GM19025 (cell line): ENCODE results near the gene RNU6-7.
A peak's percentile ranks its signal among the peaks of the same experiment; 100 is the strongest.

ENCODE experiments used
- ATAC-seq: cut with Tn5 transposase; IDR thresholded peaks from one replicate; pipeline ENCODE4 v1.9.1; 2021; ENCODE audit warnings: mild to moderate bottlenecking, low read depth, moderate library complexity; ENCODE audit not compliant: unreplicated experiment

The RNU6-7 gene

GRCh38 chr14:32201816-32202490 lies at the start of gene RNU6-7:
Gene RNU6-7 (plus strand): TSS chr14:32202045.
- ATAC-seq, result no peak

DNA sequence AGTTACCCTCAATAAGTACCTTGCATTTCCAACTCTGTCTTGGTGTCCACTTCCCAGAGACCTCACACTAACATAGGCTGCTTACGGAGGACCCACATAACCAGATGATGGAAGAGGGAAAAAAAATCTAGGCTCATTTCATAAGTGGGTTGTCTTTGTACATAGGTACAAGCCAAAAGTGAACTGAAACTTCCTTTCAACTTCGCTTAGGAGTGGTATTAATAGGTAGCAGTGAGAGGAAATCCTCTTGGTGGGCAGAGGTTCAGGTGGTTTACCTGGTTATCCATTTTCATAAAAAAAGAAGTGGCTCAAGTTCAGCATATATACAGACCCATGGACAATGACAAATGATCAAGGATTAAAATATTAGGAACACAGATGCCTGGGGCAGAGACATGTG lies 35.8 kb upstream of the RNU6-7 start:
- ATAC-seq, result no peak

DNA sequence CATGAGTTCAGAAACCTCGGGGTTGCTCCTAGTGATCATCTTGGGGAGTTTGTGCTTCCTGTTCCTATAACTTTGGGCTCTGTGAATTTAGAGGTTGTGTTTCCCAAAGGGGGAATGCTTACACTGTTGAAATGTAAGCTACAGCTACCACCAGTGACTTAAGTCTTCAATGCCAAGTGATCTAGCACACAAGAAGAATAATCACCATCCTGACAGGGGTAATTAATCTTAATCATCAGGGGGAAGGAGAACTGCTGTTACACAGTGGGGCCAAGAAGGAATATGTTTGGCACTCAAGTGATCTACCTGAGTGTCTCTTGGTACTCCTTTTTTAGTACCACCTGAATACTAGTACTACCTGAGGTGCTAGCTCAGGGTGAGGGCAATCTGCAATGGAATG lies 34.9 kb upstream of the RNU6-7 start:
- ATAC-seq, result no peak

DNA sequence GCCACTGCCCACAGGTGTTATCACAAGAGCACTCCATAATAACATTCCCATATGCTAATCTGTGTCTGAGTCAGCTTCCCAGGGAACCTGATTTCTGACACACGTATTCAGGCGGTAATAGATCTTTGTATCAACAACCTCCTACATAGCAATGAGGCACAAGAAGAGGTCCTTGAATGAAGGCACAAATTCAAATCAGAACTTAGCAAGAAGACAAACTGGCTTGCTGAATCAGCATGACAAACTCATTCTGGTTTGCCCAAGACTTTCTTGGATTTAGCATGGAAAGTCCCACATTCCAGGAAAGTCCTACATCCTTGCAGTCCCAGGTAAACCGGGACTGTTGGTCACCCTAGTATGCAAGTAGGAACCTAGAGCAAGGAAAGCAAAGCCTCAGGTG lies 33.9 kb upstream of the RNU6-7 start:
- no peak for ATAC-seq

DNA sequence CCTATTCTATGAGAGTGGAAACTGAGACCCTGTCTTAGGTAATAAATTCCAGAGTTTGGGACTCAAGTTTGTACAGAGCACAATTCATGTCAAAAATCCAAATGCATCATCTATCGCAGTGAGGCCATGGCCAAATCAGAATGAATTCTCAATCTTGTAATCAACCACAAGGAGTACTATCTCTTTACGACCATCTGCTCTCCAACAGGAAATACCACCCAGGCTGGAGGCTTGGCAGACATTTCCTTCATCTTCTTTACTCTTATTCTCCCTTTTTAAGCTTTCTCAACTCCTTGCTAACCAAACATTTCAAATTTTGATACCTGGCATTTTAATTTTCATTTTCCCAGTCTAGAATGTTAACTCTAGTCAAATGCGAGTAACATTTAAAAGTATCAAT lies 32.7 kb upstream of the RNU6-7 start:
- no peak for ATAC-seq

DNA sequence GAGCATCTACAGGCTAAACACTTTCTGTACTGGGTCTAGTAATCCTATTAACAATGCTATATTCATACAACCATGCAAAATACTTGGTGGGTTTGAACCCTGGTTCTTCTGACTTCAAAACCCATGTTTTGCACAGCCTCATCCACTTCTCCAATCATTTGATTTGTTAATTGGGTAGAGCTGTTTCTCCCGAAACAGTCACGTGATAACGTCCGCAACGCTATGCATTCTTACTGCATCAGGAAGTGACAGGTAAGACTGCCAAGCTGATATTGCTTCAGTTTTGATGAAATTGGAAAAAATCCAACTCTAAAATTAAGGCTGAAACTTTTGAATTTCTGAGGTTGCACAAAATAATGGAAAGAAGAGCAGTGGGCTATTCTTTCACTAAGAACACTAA lies 30.4 kb upstream of the RNU6-7 start:
- no peak for ATAC-seq

DNA sequence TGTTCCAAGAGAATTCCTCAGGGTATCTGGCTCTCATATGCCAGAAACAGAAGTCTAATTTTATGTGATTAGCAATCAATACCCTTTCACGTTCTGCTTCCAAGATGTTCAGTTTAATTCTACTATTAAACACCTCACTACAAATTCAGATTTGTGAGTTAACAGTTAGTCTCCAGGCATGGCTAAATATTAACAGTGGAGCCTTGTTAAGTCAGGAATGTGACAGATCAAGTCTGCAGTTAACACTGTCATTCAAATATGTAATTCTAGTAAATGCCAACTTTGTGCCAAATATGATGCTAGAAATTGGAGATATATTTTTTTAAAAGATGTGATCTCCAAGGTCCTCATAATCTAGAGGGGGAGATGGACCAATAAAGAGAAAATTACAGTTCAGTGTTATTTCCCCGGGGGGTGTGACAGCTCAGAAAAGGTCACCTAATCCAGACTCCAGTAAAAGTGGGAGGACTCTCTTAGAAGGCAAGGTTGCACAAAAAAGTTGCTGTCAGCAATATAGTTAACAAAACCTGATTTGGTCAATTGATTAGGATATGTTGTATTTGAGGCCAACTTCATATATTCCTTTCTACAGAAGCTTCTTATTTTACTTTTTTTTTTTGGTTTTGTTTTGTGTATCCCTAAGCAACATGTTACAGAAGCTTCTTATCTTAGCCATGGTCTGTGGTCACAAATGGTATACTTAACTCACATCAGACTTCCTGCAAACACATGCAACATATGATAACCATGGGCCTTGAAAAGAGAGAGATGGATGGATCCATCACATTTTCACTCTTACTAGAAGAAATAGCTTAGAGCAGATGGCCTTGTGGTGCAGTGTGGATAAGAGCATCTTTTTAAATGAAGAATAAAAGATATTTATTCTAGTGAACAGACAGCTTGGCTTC lies 18.4 kb upstream of the RNU6-7 start:
- no peak for ATAC-seq

DNA sequence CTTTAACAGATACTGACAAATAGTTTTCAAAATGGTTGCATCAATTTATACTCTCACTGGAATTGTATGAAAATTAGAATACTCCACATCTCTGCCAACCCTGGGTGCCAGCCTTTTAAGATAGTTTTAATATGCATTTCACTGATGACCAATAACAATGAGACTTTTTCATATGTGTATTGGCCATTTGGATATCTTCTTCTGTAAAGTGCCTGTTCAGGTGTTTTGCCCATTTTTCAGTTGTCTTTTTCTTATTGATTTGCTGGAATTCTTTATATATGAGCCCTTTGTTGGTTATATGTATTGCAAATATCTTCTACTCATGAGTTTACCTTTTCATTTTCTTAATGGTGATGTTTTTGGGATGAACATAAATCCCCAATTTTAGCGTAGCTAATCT lies 16.7 kb upstream of the RNU6-7 start:
- ATAC-seq, result no peak

DNA sequence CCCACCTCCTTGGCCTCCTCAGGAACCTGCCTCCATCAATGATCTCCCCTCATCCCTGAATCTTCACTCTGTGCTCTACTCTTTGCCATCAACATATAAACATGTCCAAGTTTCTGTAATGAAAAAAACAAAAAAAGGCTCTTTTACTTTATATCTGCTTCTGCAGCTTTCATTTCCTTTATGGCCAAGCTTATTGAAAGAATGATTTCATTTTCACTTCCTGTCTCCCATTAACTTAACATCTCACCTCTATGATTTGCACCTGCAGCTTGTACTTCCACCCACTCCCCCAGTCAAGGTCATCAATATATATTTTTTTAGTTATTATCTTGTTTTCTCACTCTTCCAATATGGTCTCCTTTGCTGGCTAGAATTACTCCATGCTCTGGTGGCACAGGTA lies 15.6 kb upstream of the RNU6-7 start:
- no peak for ATAC-seq

GRCh38 chr14:32189811-32190210 lies 12.0 kb upstream of the RNU6-7 start:
- ATAC-seq, result no peak

GRCh38 chr14:32190673-32191072 lies 11.2 kb upstream of the RNU6-7 start:
- ATAC-seq, result no peak

DNA sequence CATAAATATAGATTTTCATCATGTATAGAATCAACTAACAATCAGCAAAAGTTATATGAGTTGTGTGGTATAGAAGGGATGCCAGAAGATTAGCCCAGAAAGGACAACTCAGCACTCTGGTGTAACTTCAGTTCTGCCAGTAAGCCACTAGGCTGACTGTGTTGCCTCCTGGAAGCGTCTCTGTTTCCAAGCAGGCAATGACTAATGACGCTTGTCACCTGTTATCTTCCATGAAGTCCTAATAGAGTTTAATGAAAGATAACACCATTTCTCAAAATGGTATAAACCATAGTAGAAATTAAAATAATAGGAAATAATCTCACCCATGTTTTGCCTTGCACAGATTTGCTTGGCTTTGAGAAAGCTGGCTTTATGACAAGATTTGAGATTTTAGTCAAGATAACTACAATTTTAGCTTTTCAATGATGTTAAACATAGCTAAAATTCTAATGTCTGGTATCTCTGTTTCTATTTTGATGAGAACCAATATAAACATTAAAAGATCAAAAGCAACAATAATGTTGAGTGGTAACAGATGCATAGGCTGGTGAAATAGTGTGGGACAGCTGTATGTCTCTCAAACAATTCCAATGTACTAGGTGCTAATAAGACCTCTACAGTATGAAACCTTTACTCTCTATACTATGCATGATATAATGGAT lies 9.0 kb upstream of the RNU6-7 start:
- no peak for ATAC-seq

GRCh38 chr14:32193532-32193931 lies 8.3 kb upstream of the RNU6-7 start:
- no peak for ATAC-seq

DNA sequence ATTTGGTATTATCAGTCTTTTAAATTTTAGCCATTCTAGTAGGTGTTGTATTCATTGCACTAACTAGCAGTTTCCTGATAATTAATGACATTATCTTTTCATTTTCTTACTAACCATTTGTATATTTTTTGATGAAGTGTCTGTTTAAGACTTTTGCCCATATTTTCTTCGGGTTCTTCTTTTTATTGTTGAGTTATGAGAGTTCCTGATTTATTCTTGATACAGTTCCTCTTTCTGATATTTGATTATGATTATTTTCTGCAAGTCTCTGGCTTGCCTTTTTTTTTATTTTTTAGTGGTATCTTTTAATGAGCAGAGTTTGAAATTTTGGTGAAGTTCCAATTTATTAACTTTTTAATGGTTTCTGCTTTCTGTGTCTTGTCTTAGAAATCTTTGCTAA lies 6.2 kb upstream of the RNU6-7 start:
- ATAC-seq, result no peak

DNA sequence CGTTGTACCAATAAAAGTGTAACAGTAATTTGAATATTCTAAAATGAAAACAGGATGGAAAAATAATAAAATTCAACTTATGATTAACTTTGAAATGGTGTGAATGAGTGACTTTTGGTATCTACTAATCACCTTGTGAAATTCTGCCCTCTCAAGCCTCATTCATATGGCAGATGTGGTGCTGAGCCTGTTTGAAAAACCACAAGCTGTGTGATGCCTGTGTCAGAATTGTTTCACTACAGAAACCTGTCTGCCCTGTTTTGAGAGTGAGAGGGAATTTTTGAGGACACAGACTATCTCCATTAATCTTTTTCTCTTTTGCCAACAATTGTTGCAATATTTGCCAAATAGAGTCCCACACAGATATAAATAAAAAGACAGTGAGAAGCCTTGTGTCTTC lies 3.9 kb upstream of the RNU6-7 start:
- ATAC-seq, result peak; percentile 39

GRCh38 chr14:32200368-32201192 lies 1.3 kb upstream of the RNU6-7 start:
- ATAC-seq, result peak; percentile 0

DNA sequence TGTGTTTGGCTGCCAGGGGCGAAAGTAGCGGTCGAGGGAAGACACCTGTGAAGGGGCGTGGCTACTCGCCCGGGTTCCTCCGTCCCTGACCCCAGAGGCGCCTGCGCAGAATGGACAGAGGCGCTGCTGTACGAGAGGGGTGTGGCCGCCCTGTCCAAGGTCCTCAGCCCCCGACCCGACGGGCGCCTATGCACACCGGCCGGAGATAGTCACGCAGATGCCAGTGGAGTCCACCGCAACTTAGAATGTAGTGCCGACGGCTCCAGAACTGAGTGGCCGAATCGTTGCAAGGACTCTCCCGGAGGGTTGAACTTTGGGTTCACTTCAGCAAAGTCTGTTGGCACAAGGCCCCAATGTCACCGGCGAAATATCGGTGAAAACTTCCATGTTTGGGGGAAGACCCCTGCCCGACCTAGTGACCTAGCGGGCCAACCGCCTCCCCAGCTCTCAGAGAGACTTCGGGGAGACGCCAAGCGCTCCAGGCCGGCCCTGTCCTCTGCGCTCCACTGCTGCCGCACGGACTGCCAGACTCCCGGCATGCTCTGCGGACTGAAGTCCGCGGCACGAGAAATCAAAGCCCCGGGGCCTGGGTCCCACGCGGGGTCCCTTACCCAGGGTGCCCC lies 541 bp upstream of the RNU6-7 start:
- ATAC-seq, result peak; percentile 49

DNA sequence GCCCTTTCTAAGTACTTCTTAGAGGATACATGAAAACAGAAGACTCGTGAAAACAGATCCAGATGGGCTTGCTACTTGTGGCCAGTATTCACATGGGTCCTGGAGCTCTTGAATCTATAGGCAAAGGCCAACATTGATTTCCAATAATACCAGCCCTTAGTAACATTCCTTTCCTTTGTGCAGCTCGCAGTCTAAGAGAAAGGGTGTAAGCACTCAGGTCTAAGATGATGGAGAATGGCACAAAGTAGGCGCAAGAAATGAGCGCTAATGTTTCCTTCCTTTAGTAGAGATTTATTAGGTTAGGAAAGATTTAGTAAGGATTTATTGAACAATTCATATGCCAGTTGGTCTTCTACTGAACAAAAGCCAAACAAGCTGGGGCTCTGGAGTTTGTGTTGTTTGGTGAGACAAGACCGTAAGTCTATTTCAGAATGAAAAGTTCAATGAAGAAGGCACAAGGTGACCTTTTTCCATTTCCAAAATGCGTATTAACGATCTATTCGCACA lies 699 bp downstream of the RNU6-7 start:
- no peak for ATAC-seq

DNA sequence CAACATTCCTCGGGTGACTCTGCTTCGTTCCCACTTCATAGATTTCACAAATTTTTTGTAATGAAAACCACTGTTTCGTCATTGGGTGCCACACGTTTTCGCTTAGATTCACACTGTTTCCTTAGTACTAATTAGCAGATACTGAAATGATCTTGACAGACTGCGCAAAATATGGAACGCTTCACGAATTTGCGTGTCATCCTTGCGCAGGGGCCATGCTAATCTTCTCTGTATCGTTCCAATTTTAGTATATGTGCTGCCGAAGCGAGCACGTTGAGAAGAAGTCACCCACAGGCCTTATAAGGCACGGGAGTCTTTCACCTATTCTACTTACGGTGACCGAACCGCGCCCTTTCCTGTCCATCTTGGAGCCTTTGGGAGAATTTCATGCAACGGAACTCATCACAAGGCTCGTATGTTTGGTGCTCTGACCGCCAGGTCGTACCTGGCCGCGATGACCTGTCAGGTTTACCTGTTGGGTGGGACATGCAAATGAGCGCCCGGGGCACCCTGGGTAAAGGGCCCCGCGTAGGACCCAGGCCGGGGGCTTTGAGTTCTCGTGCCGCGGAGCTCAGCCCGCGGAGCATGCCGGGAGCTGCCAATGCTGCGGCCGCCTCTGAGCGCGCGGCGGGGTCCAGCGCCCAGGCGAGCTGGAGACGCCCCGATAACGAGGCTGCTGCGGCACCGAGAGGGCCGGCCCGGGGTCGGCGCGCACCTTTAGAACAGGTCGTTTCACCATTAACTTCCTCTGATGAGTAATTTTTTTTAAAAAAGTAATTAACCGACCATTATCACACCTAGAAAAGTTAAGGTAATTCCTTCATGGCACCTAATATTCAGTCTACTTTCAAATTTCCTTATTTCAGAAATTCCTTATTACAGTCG lies 1.4 kb downstream of the RNU6-7 start, which contains the start of gene RNU6-8:
TSS of gene RNU6-8 (minus strand) at position 272 of the 885 bp plus-strand sequence.
- ATAC-seq, result peak; percentile 68
